Measurements from ENCODE around the gene COL6A2. TPM values are rescaled to one million over a fixed set of nuclear protein-coding genes. Genes with fewer than 3 reads are reported as not detected.

Gene COL6A2
- total and polyA plus RNA-seq, 2 experiments from 2014 or later, result 509 to 832 TPM

- Histone ChIP-seq H4K20me1 (ENCODE audit: insufficient read depth, poor library complexity, severe bottlenecking) (no peaks in the 10 kb centered on the region), H3K9me3 (ENCODE audit: low read depth) (no peaks in the 10 kb centered on the region), H3K4me3 (no peak overlapping the region), H3K4me2 (no peak overlapping the region), H2AFZ (no peak overlapping the region), H3K27ac (no peak overlapping the region), H3K27me3 (no peaks in the 10 kb centered on the region), H3K4me1 (ENCODE audit: insufficient read depth) (peaks cover 10% of the 10 kb centered on the region), H3K9me2 (replicated peaks; ENCODE audit: insufficient read depth) (no peaks in the 10 kb centered on the region), H3K36me3 (replicated peaks; ENCODE audit: insufficient read depth, low read depth) (no peaks in the 10 kb centered on the region), H3K79me2 (no peaks in the 10 kb centered on the region)
- 95% methylated on average over 22 of the region's 22 CpGs for WGBS (ENCODE audit: low lambda C conversion rate, missing lambda C conversion rate)
- no peak for TF ChIP-seq EZH2 (IDR thresholded peaks at IDR 0.05; ENCODE audit: borderline replicate concordance)
- no peak for TF ChIP-seq EZH2phosphoT487 (IDR thresholded peaks at IDR 0.05; ENCODE audit: low read depth, severe bottlenecking, unreplicated experiment)
- TF ChIP-seq CTCF (IDR thresholded peaks at IDR 0.05; ENCODE audit: poor library complexity), result no peak
- no peak for DNase-seq (ENCODE audit: low spot score)
Observed at GRCh38 chr21:46050668-46051378, 47.1 kb upstream of the COL6A2 start.

GRCh38 chr21:46051379-46051770 is 46.5 kb upstream of the COL6A2 start:
- DNase-seq (ENCODE audit: low spot score), result no peak
- H3K36me3 ChIP-seq (replicated peaks; ENCODE audit: insufficient read depth, low read depth), result no peaks in the 10 kb centered on the region
- H3K79me2 ChIP-seq, result no peaks in the 10 kb centered on the region
- TF ChIP-seq EZH2 (IDR thresholded peaks at IDR 0.05; ENCODE audit: borderline replicate concordance) (no peak), EZH2phosphoT487 (IDR thresholded peaks at IDR 0.05; ENCODE audit: low read depth, severe bottlenecking, unreplicated experiment) (no peak), CTCF (IDR thresholded peaks at IDR 0.05; ENCODE audit: poor library complexity) (no peak)
- no peaks in the 10 kb centered on the region for H3K27me3 ChIP-seq
- no peaks in the 10 kb centered on the region for H3K9me3 ChIP-seq (ENCODE audit: low read depth)
- no peaks in the 10 kb centered on the region for H3K9me2 ChIP-seq (replicated peaks; ENCODE audit: insufficient read depth)
- H3K27ac ChIP-seq, result no peak overlapping the region
- H4K20me1 ChIP-seq (ENCODE audit: insufficient read depth, poor library complexity, severe bottlenecking), result no peaks in the 10 kb centered on the region
- no peak overlapping the region for H2AFZ ChIP-seq
- no peak overlapping the region for H3K4me3 ChIP-seq
- H3K4me2 ChIP-seq, result no peak overlapping the region
- 79% methylated on average over 16 of the region's 16 CpGs for WGBS (ENCODE audit: low lambda C conversion rate, missing lambda C conversion rate)
- H3K4me1 ChIP-seq (ENCODE audit: insufficient read depth), result peaks cover 15% of the 10 kb centered on the region

GRCh38 chr21:46051821-46052675 is 45.9 kb upstream of the COL6A2 start:
- H3K4me2 ChIP-seq, result no peak overlapping the region
- no peaks in the 10 kb centered on the region for H3K27me3 ChIP-seq
- no peaks in the 10 kb centered on the region for H3K36me3 ChIP-seq (replicated peaks; ENCODE audit: insufficient read depth, low read depth)
- H3K9me2 ChIP-seq (replicated peaks; ENCODE audit: insufficient read depth), result no peaks in the 10 kb centered on the region
- no peak overlapping the region for H2AFZ ChIP-seq
- TF ChIP-seq EZH2phosphoT487 (IDR thresholded peaks at IDR 0.05; ENCODE audit: low read depth, severe bottlenecking, unreplicated experiment), result no peak
- TF ChIP-seq CTCF (IDR thresholded peaks at IDR 0.05; ENCODE audit: poor library complexity), result no peak
- TF ChIP-seq EZH2 (IDR thresholded peaks at IDR 0.05; ENCODE audit: borderline replicate concordance), result no peak
- H3K27ac ChIP-seq, result no peak overlapping the region
- no peaks in the 10 kb centered on the region for H3K9me3 ChIP-seq (ENCODE audit: low read depth)
- no peaks in the 10 kb centered on the region for H3K79me2 ChIP-seq
- no peak overlapping the region for H3K4me3 ChIP-seq
- DNase-seq (ENCODE audit: low spot score), result no peak
- 92% methylated on average over 33 of the region's 33 CpGs for WGBS (ENCODE audit: low lambda C conversion rate, missing lambda C conversion rate)
- peaks cover 19% of the 10 kb centered on the region for H3K4me1 ChIP-seq (ENCODE audit: insufficient read depth)
- H4K20me1 ChIP-seq (ENCODE audit: insufficient read depth, poor library complexity, severe bottlenecking), result no peaks in the 10 kb centered on the region
